SK-N-SH (cell line): ENCODE data around the gene SPO11. TPM values are rescaled to one million over a fixed set of nuclear protein-coding genes. Genes with fewer than 3 reads are reported as not detected.

Experiments used
- CTCF ChIA-PET: fragments of 300-600, 350-600 bp; formaldehyde crosslinking; extraction: SDS; loops from one replicate; lab custom pipeline; 2021; lab: Yijun Ruan, JAX
- POLR2A ChIA-PET: fragments of 350-600 bp; sonication (Branson Sonifier 250); formaldehyde crosslinking; extraction: SDS; loops from one replicate; lab custom pipeline; 2020; ENCODE audit warnings: antibody characterized with exemption, inconsistent platforms; lab: Yijun Ruan, JAX
- DNase-seq: peaks from one replicate; pipeline ENCODE4 v3.0.0; 2012
- H2AFZ ChIP-seq: fragments of 200-600 bp; sonication (generic); 2 replicates; pipeline ENCODE4 v1.8.1; 2016; ENCODE audit warnings: antibody characterized with exemption, mild to moderate bottlenecking, low read depth
- H3F3A ChIP-seq: fragments of 200-600 bp; sonication (generic); replicated peaks from 2 replicates; pipeline ENCODE3; 2016; ENCODE audit warnings: antibody characterized with exemption, mild to moderate bottlenecking; ENCODE audit not compliant: insufficient read depth
- H3K27ac ChIP-seq, 2 experiments: fragments of 200-500 bp in 1 of 2; fragments of 200-600 bp in 1 of 2; sonication (Bioruptor generic) in 1 of 2; sonication (generic), shearing (Covaris generic) in 1 of 2; 2 replicates each; pipeline versions ENCODE4 v1.5.1 to v1.6.1; 2014 to 2016; ENCODE audit warnings: low read depth in 2 of 2, inconsistent platforms in 1 of 2, low read length in 1 of 2, mild to moderate bottlenecking in 1 of 2, mixed read lengths in 1 of 2
- H3K27me3 ChIP-seq: fragments of 200-600 bp; sonication (generic), shearing (Covaris generic); 2 replicates; pipeline ENCODE4 v1.6.1; 2016; ENCODE audit warnings: mixed run types; ENCODE audit not compliant: insufficient read depth
- H3K36me3 ChIP-seq, 2 experiments: fragments of 200-500 bp in 1 of 2; fragments of 200-600 bp in 1 of 2; sonication (Bioruptor generic) in 1 of 2; sonication (generic) in 1 of 2; replicated peaks in 1 of 2; 2 replicates each; pipeline versions ENCODE3 to v1.5.1; 2014 to 2016; ENCODE audit warnings: low read length in 1 of 2, mild to moderate bottlenecking in 1 of 2; ENCODE audit not compliant: insufficient read depth in 2 of 2, control insufficient read depth in 1 of 2
- H3K4me1 ChIP-seq, 2 experiments: fragments of 200-500 bp in 1 of 2; fragments of 200-600 bp in 1 of 2; sonication (Bioruptor generic) in 1 of 2; sonication (generic), shearing (Covaris generic) in 1 of 2; 2 replicates each; pipeline versions ENCODE4 v1.5.1 to v1.6.1; 2014 to 2016; ENCODE audit warnings: low read depth in 1 of 2, low read length in 1 of 2, mixed run types in 1 of 2; ENCODE audit not compliant: insufficient read depth in 2 of 2, control insufficient read depth in 1 of 2
- H3K4me2 ChIP-seq: fragments of 200-600 bp; sonication (generic), shearing (Covaris generic); 2 replicates; pipeline ENCODE4 v1.6.1; 2017; ENCODE audit warnings: mixed run types
- H3K4me3 ChIP-seq, 2 experiments: fragments of 200-500 bp in 1 of 2; fragments of 200-600 bp in 1 of 2; sonication (Bioruptor generic) in 1 of 2; sonication (generic), shearing (Covaris generic) in 1 of 2; 2 replicates each; pipeline versions ENCODE4 v1.5.1 to v1.8.1; 2014 to 2016; ENCODE audit warnings: low read depth in 2 of 2, inconsistent platforms in 1 of 2, low read length in 1 of 2, mild to moderate bottlenecking in 1 of 2, mixed read lengths in 1 of 2, moderate library complexity in 1 of 2
- H3K79me2 ChIP-seq: fragments of 200-600 bp; sonication (generic); 2 replicates; pipeline ENCODE4 v1.8.1; 2017; ENCODE audit warnings: mild to moderate bottlenecking; ENCODE audit not compliant: insufficient read depth
- H3K9ac ChIP-seq: fragments of 200-600 bp; sonication (generic); 2 replicates; pipeline ENCODE4 v1.6.1; 2017; ENCODE audit warnings: mixed run types
- H3K9me2 ChIP-seq: fragments of 200-600 bp; sonication (generic); 2 replicates; pipeline ENCODE4 v1.6.1; 2017; ENCODE audit warnings: mixed run types
- H3K9me3 ChIP-seq: fragments of 200-600 bp; sonication (generic); 2 replicates; pipeline ENCODE4 v1.6.1; 2017; ENCODE audit warnings: mixed run types, mild to moderate bottlenecking, moderate library complexity
- H4K20me1 ChIP-seq: fragments of 200-600 bp; sonication (generic); 2 replicates; pipeline ENCODE4 v1.6.1; 2017; ENCODE audit warnings: mild to moderate bottlenecking, mixed run types; ENCODE audit not compliant: insufficient read depth
- ELF1 ChIP-seq: IDR thresholded peaks from 2 replicates; pipeline ENCODE4 v1.4.0; 2012
- JUND ChIP-seq: IDR thresholded peaks from 2 replicates; pipeline ENCODE4 v1.4.0; 2012
- RAD21 ChIP-seq: IDR thresholded peaks from 2 replicates; pipeline ENCODE4 v1.6.1; 2012; ENCODE audit warnings: mild to moderate bottlenecking, low read length
- TCF12 ChIP-seq: IDR thresholded peaks from 2 replicates; pipeline ENCODE4 v1.4.0; 2012
- WGBS: methylation state at CpG from one replicate; pipeline ENCODE4 v1.1.6; 2017; ENCODE audit warnings: low lambda C conversion rate; 5-methylcytosine and 5-hydroxymethylcytosine counted together
- polyA plus RNA-seq, 3 experiments: library from polyadenylated mRNA; depleted of rRNA; stranded (reverse); fragments of >200 nt; gene quantifications; 2 replicates each; pipeline ENCODE4 v1.2.3, GENCODE V29; 2012
- TF ChIP-seq, protein P1 (sequence below): IDR thresholded peaks from 2 replicates; pipeline ENCODE4 v1.4.0; 2012; ENCODE audit warnings: low read depth, borderline replicate concordance
- TF ChIP-seq, protein P2 (sequence below): IDR thresholded peaks from 2 replicates; pipeline ENCODE4 v1.4.0; 2012; ENCODE audit warnings: low read depth, borderline replicate concordance
- TF ChIP-seq, protein P3 (sequence below): fragments of 150-350 bp; IDR thresholded peaks from 2 replicates; pipeline ENCODE4 v1.6.1; 2016; ENCODE audit warnings: mild to moderate bottlenecking, low read depth, low read length

SPO11 gene, protein sequence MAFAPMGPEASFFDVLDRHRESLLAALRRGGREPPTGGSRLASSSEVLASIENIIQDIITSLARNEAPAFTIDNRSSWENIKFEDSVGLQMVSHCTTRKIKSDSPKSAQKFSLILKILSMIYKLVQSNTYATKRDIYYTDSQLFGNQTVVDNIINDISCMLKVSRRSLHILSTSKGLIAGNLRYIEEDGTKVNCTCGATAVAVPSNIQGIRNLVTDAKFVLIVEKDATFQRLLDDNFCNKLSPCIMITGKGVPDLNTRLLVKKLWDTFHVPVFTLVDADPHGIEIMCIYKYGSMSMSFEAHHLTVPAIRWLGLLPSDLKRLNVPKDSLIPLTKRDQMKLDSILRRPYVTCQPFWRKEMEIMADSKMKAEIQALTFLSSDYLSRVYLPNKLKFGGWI
- polyA plus RNA-seq (2012; rRNA removed) = not detected in 2 replicates
- not detected in 2 replicates for polyA plus RNA-seq (2012; cell fraction: cytosol; rRNA removed)
- not detected in 2 replicates for polyA plus RNA-seq (2012; cell fraction: nucleus; rRNA removed)

DNA sequence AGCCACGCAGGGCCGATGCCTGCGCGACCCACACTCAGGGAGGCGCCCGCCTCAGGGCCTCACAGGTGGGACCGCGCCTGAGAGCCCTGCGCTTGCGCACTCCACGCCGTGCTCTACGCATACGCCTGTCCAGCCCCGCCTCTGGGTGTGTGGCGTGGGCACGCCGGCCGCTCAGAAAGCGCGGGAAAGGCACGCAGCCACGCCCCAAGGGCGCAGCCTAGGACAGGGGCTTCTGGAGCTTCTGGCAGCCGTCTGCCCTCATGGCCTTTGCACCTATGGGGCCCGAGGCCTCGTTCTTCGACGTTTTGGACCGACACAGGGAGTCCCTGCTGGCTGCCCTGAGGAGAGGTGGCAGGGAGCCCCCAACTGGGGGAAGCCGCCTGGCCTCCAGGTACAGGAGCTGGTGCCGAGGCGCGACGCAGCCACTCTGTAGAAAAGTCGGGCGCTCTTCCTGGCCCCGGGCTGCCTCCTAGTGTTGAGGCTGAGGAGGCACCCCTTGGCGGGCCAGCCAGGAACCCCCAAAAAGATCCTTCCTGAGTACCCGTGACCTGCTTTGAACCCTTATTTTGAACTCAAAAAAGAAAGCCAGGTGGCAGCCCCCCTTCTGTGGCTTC lies at the start of gene SPO11:
SPO11 (plus strand) TSS at position 196 of the 614 bp plus-strand sequence; CDS start at position 261, 65 bp downstream.
- Histone ChIP-seq H3K27ac (no peak within 1 kb of the TSS), H3F3A (no peaks in the 10 kb centered on the region), H3K79me2 (no peaks in the 10 kb centered on the region), H3K4me1 (peaks cover 0 to 6% of the 10 kb centered on the region in 2 experiments; a peak in 1 of 4 replicates)
- POLR2A ChIA-PET = no interaction called here
- TF ChIP-seq TCF12 (no peak), RAD21 (peak; percentile 27; the same call in 1 of the 2 replicates)
- TF ChIP-seq, all 33 proteins: peak for 1
- 82% methylated on average over 27 of the region's 40 CpGs for WGBS
- Histone ChIP-seq H3K4me2 (no peak within 1 kb of the TSS), H3K36me3 (no peaks in the 10 kb centered on the region), H3K9me3 (no peaks in the 10 kb centered on the region), H3K9ac (no peak within 1 kb of the TSS), H2AFZ (no peak within 1 kb of the TSS), H3K4me3 (no peak within 1 kb of the TSS; a peak in 1 of 4 replicates), H3K27me3 (no peaks in the 10 kb centered on the region), H4K20me1 (no peaks in the 10 kb centered on the region), H3K9me2 (no peaks in the 10 kb centered on the region)
- DNase-seq = peak; percentile 37
- CTCF ChIA-PET = interaction anchor here (0.6 to 14.4 kb wide), 13 partner anchors 10 to 833 kb away, joined by 3 to 128 read pairs (median 4); partner anchors contain the start of gene RAE1

DNA sequence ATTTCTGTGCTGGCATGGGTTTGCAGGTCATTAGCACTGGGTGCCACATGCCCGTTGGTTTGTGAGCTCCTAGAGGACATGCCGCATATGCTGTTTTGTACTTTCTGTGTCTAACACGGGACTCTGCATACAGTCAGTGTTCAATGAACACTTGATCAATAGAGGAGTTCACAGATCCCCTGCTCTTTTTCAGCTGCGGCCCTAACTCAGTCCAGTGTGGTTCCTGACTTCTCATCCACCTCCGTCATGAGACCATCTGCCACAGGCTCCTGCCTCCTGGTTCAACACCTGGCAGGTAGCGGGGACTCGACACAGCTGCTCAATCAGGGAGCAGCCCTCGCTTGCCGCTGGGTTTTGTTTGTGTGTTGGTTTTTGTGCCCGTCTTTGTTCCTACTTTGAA lies 49.4 kb upstream of the SPO11 start:
- Histone ChIP-seq H3K9me2 (no peaks in the 10 kb centered on the region), H3K4me1 (no peaks in the 10 kb centered on the region; a peak in 1 of 4 replicates), H3K4me2 (no peak overlapping the region), H3F3A (no peaks in the 10 kb centered on the region), H3K27ac (no peak overlapping the region), H4K20me1 (no peaks in the 10 kb centered on the region), H3K27me3 (no peaks in the 10 kb centered on the region; the same call in 1 of the 2 replicates), H3K9me3 (no peaks in the 10 kb centered on the region), H3K4me3 (no peak overlapping the region), H3K79me2 (no peaks in the 10 kb centered on the region), H3K9ac (no peak overlapping the region), H3K36me3 (no peaks in the 10 kb centered on the region), H2AFZ (no peak overlapping the region)
- ChIA-PET CTCF (interaction anchor here (1.0 to 1.7 kb wide), 2 partner anchors 21 to 190 kb away, joined by 4 to 5 read pairs; no protein-coding TSS in a partner anchor), POLR2A (no interaction called here)
- TF ChIP-seq, protein P1, sequence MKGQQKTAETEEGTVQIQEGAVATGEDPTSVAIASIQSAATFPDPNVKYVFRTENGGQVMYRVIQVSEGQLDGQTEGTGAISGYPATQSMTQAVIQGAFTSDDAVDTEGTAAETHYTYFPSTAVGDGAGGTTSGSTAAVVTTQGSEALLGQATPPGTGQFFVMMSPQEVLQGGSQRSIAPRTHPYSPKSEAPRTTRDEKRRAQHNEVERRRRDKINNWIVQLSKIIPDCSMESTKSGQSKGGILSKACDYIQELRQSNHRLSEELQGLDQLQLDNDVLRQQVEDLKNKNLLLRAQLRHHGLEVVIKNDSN = no peak
- TF ChIP-seq, protein P2, sequence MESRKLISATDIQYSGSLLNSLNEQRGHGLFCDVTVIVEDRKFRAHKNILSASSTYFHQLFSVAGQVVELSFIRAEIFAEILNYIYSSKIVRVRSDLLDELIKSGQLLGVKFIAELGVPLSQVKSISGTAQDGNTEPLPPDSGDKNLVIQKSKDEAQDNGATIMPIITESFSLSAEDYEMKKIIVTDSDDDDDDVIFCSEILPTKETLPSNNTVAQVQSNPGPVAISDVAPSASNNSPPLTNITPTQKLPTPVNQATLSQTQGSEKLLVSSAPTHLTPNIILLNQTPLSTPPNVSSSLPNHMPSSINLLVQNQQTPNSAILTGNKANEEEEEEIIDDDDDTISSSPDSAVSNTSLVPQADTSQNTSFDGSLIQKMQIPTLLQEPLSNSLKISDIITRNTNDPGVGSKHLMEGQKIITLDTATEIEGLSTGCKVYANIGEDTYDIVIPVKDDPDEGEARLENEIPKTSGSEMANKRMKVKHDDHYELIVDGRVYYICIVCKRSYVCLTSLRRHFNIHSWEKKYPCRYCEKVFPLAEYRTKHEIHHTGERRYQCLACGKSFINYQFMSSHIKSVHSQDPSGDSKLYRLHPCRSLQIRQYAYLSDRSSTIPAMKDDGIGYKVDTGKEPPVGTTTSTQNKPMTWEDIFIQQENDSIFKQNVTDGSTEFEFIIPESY = no peak
- TF ChIP-seq, protein P3, sequence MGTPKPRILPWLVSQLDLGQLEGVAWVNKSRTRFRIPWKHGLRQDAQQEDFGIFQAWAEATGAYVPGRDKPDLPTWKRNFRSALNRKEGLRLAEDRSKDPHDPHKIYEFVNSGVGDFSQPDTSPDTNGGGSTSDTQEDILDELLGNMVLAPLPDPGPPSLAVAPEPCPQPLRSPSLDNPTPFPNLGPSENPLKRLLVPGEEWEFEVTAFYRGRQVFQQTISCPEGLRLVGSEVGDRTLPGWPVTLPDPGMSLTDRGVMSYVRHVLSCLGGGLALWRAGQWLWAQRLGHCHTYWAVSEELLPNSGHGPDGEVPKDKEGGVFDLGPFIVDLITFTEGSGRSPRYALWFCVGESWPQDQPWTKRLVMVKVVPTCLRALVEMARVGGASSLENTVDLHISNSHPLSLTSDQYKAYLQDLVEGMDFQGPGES = no peak
- TF ChIP-seq JUND (no peak), ELF1 (no peak)
- 55% methylated on average over 8 of the region's 10 CpGs for WGBS
- DNase-seq = no peak
